ENCODE measurements around the gene PKD2L1.

The PKD2L1 gene

DNA sequence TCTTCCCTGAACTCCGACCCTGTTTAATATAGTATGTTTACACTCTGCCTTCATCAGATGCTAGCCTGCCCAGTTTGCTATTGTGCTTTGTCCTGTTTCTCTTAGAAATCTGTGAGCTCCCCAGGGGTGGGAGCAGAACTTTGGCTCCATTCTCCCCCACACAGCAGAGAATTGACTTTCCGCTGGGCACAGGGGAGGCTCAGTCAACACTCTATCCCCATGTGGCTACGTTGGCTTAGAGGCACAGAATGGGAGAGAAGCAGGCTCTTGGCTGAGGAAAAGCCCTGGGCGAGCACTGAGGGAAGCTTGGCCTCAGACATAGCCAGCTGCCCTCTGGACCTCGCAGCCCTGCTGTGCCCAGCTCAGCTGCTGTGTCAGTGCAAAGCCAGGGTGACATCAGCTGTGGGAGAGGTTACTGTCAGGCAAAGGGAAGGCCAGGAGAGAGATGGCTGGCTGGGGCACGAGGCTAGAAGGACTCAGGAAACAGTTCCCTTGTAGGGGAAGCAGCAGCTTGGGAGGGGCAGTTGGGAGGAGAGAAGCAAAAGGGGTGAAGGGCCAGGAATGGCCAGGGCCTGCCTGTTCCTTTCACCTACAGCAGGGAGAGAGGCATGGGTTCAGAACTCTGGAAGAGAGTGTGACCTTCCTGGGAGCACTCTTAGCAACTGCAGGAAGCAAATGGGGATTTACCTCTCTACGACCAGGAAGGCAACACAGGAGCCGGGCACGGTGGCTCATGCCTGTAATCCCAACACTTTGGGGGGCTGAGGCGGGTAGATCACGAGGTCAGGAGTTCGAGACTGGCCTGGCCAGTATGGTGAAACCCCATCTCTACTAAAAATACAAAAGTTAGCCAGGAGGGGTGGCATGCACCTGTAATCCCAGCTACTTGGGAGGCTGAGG is 11.2 kb upstream of the PKD2L1 start:
- POLR2A ChIA-PET: interaction anchor here (0.8 to 10.0 kb wide), 2 partner anchors 33 to 75 kb away, joined by 3 to 128 read pairs; no protein-coding TSS in a partner anchor
- CTCF ChIA-PET: interaction anchor here (0.6 to 2.5 kb wide), 5 partner anchors 88 to 537 kb away, joined by 3 to 20 read pairs (median 3); no protein-coding TSS in a partner anchor
- no peak for TF ChIP-seq SP1 (IDR thresholded peaks at IDR 0.05)
- no peak for TF ChIP-seq HDGF (IDR thresholded peaks at IDR 0.05; ENCODE audit: borderline replicate concordance)
- no peak for TF ChIP-seq FOXK2 (IDR thresholded peaks at IDR 0.05)
- TF ChIP-seq SUZ12 (IDR thresholded peaks at IDR 0.05): no peak
- no peak for TF ChIP-seq FOXM1 (IDR thresholded peaks at IDR 0.05; ENCODE audit: borderline replicate concordance)
- TF ChIP-seq CTBP1 (IDR thresholded peaks at IDR 0.05; ENCODE audit: borderline replicate concordance): no peak
- no peak for TF ChIP-seq NFRKB (IDR thresholded peaks at IDR 0.05)
- no peak for DNase-seq (ENCODE audit: extremely low spot score)

- TF ChIP-seq ARNT (IDR thresholded peaks at IDR 0.05) (no peak), FOXK2 (IDR thresholded peaks at IDR 0.05) (no peak), SUZ12 (IDR thresholded peaks at IDR 0.05) (no peak), TARDBP (IDR thresholded peaks at IDR 0.05) (no peak), ZNF384 (IDR thresholded peaks at IDR 0.05) (no peak), PKNOX1 (IDR thresholded peaks at IDR 0.05) (no peak), NFRKB (IDR thresholded peaks at IDR 0.05) (no peak), LEF1 (IDR thresholded peaks at IDR 0.05; ENCODE audit: borderline replicate concordance) (no peak), CTBP1 (IDR thresholded peaks at IDR 0.05; ENCODE audit: borderline replicate concordance) (no peak), SP1 (IDR thresholded peaks at IDR 0.05) (no peak), ELF4 (IDR thresholded peaks at IDR 0.05) (no peak), BHLHE40 (IDR thresholded peaks at IDR 0.05; ENCODE audit: borderline replicate concordance) (no peak), FOXM1 (IDR thresholded peaks at IDR 0.05; ENCODE audit: borderline replicate concordance) (no peak), HDGF (IDR thresholded peaks at IDR 0.05; ENCODE audit: borderline replicate concordance) (no peak), FOXA1 (IDR thresholded peaks at IDR 0.05) (no peak)
- POLR2A ChIA-PET: interaction anchor here (0.6 kb wide), 1 partner anchor 34 kb away, joined by 3 read pairs; no protein-coding TSS in a partner anchor
- CTCF ChIA-PET: interaction anchor here (0.6 to 1.3 kb wide), 6 partner anchors 10 to 111 kb away, joined by 3 to 9 read pairs (median 4); no protein-coding TSS in a partner anchor
- no peak for DNase-seq (ENCODE audit: extremely low spot score)
These were observed 9.2 kb upstream of the PKD2L1 start for GRCh38 chr10:100339236-100339635.

DNA sequence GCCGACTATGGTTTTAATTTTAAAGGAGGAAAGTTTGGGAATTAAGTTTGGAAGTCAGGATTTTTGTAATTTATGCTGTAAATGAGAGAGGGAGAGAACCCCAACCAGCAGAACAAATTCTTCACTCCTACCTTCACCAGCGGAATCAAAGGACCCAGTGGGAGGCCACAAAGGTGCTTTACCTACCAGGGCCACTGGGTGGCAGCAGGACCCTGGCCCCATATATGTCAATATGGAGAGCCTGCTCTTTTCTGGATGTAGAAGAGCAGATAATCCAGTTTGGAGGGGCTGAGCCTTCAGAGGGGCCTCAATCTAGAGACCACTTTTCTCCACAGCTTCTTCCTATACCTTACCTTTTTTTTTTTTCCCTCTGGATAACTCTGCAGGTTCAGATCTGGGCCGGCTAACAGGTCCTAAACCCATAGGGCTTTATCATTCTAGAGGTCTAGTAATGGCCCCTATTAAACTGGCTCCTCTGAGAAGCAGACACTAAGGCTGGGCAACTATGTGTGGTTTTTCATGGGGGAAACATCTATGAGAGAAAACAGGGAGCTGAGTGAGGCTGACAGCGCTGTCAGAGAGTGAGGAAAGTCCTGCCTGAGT is 8.5 kb upstream of the PKD2L1 start:
- CTCF ChIA-PET: interaction anchor here (0.6 to 1.3 kb wide), 7 partner anchors 9 to 111 kb away, joined by 3 to 9 read pairs (median 4); no protein-coding TSS in a partner anchor
- DNase-seq (ENCODE audit: extremely low spot score): peak; percentile 82
- POLR2A ChIA-PET: no interaction called here

DNA sequence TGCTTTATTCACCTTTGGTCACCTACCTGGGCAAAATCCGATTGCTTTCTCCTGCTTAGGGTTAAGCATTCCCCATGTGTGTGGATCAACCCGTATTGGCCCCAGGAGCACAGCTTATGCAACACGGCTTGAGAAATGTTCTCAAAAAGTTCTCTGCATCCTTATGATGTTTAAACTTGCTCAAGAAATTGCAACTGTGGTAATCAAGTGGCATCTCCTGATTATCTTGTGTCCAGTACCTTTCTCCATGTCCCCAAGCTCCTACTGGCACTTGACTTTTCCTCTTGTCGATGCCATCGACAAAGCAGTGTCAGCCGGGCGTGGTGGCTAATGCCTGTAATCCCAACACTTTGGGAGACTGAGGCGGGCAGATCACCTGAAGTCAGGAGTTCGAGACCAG is 4.7 kb upstream of the PKD2L1 start:
- DNase-seq (ENCODE audit: extremely low spot score): no peak
- POLR2A ChIA-PET: no interaction called here
- TF ChIP-seq FOXA1 (IDR thresholded peaks at IDR 0.05): no peak
- TF ChIP-seq BHLHE40 (IDR thresholded peaks at IDR 0.05; ENCODE audit: borderline replicate concordance): no peak
- TF ChIP-seq L3MBTL2 (conservative IDR thresholded peaks at IDR 0.05): no peak
- no peak for TF ChIP-seq ELF4 (IDR thresholded peaks at IDR 0.05)
- TF ChIP-seq NFRKB (IDR thresholded peaks at IDR 0.05): no peak
- TF ChIP-seq PKNOX1 (IDR thresholded peaks at IDR 0.05): no peak
- CTCF ChIA-PET: interaction anchor here (0.9 to 1.4 kb wide), 2 partner anchors 31 to 184 kb away, joined by 3 to 4 read pairs; no protein-coding TSS in a partner anchor

More for the DNA sequence above, 8.5 kb upstream of the PKD2L1 start:
- TF ChIP-seq CTBP1 (IDR thresholded peaks at IDR 0.05; ENCODE audit: borderline replicate concordance) (no peak), ARNT (IDR thresholded peaks at IDR 0.05) (0 out of 2 replicates have a peak, but pooled peaks have one; percentile 31), HDGF (IDR thresholded peaks at IDR 0.05; ENCODE audit: borderline replicate concordance) (no peak)

- no peak for TF ChIP-seq SUZ12 (IDR thresholded peaks at IDR 0.05)
- no peak for TF ChIP-seq CTBP1 (IDR thresholded peaks at IDR 0.05; ENCODE audit: borderline replicate concordance)
- no peak for TF ChIP-seq PKNOX1 (IDR thresholded peaks at IDR 0.05)
- no peak for TF ChIP-seq BHLHE40 (IDR thresholded peaks at IDR 0.05; ENCODE audit: borderline replicate concordance)
- no peak for TF ChIP-seq NFRKB (IDR thresholded peaks at IDR 0.05)
- no peak for DNase-seq (ENCODE audit: extremely low spot score)
- ChIA-PET POLR2A (no interaction called here), CTCF (interaction anchor here (0.6 to 1.4 kb wide), 3 partner anchors 30 to 185 kb away, joined by 3 to 4 read pairs (median 3); no protein-coding TSS in a partner anchor)
These were observed 3.8 kb upstream of the PKD2L1 start for GRCh38 chr10:100333661-100334440.

- ChIA-PET CTCF (no interaction called here), POLR2A (no interaction called here)
- no peak for TF ChIP-seq HDGF (IDR thresholded peaks at IDR 0.05; ENCODE audit: borderline replicate concordance)
- no peak for TF ChIP-seq FOXA1 (IDR thresholded peaks at IDR 0.05)
- no peak for TF ChIP-seq FOXM1 (IDR thresholded peaks at IDR 0.05; ENCODE audit: borderline replicate concordance)
- TF ChIP-seq CTBP1 (IDR thresholded peaks at IDR 0.05; ENCODE audit: borderline replicate concordance): no peak
- no peak for TF ChIP-seq ZNF384 (IDR thresholded peaks at IDR 0.05)
- TF ChIP-seq ARNT (IDR thresholded peaks at IDR 0.05): no peak
- no peak for TF ChIP-seq NFRKB (IDR thresholded peaks at IDR 0.05)
- no peak for TF ChIP-seq TARDBP (IDR thresholded peaks at IDR 0.05)
- no peak for TF ChIP-seq ELF4 (IDR thresholded peaks at IDR 0.05)
- no peak for TF ChIP-seq FOXK2 (IDR thresholded peaks at IDR 0.05)
- TF ChIP-seq L3MBTL2 (conservative IDR thresholded peaks at IDR 0.05): no peak
- no peak for TF ChIP-seq PKNOX1 (IDR thresholded peaks at IDR 0.05)
- TF ChIP-seq LEF1 (IDR thresholded peaks at IDR 0.05; ENCODE audit: borderline replicate concordance): no peak
- TF ChIP-seq SUZ12 (IDR thresholded peaks at IDR 0.05): no peak
- no peak for TF ChIP-seq SP1 (IDR thresholded peaks at IDR 0.05)
- no peak for TF ChIP-seq BHLHE40 (IDR thresholded peaks at IDR 0.05; ENCODE audit: borderline replicate concordance)
- no peak for DNase-seq (ENCODE audit: extremely low spot score)
These were observed 3.1 kb upstream of the PKD2L1 start for GRCh38 chr10:100333106-100333505.
